Sigmoid colon (tissue), 4 donors: ENCODE data around the gene PLEKHM1.
"Not testable (repeated sequence)": the region's sequence is repeated elsewhere in the genome, so short reads cannot be mapped to it uniquely, and the experiment has no call there.

Source experiments
- CTCF ChIP-seq, 4 experiments: fragments of 450-650 bp in 3 of 4; fragments of 200-600 bp in 1 of 4; IDR thresholded peaks; one replicate each; pipeline ENCODE4 v1.5.1; 2016 to 2019; ENCODE audit warnings: antibody characterized with exemption in 4 of 4, mild to moderate bottlenecking in 3 of 4, moderate library complexity in 2 of 4
- POLR2AphosphoS5 ChIP-seq, 4 donors: sonication (generic); formaldehyde crosslinking; IDR thresholded peaks; one replicate each; pipeline ENCODE4 v1.6.1; 2017; ENCODE audit warnings: antibody characterized with exemption in 4 of 4

- not testable (repeated sequence) for TF ChIP-seq CTCF, POLR2AphosphoS5 (IDR thresholded peaks at IDR 0.05)
Observed at GRCh38 chr17:45447650-45448049, 42.9 kb downstream of the PLEKHM1 start.
